Left ventricle myocardium inferior (tissue), 1 donor: Measurements from ENCODE around the gene TMED8. TPM values are rescaled to one million over a fixed set of nuclear protein-coding genes. Genes with fewer than 3 reads are reported as not detected.
"Not testable (repeated sequence)": the region's sequence is repeated elsewhere in the genome, so short reads cannot be mapped to it uniquely, and the experiment has no call there.

ENCODE experiments used
- DNase-seq: peaks from one replicate; pipeline ENCODE4 v3.0.0-alpha.2; 2020
- H3K27ac ChIP-seq: fragments of 200-600 bp; replicated peaks from 2 replicates; pipeline ENCODE4 v1.8.0; 2021
- H3K27me3 ChIP-seq: fragments of 200-600 bp; 2 replicates; pipeline ENCODE4 v1.8.0; 2021; ENCODE audit warnings: low read depth
- H3K36me3 ChIP-seq: fragments of 200-600 bp; 2 replicates; pipeline ENCODE4 v1.8.0; 2021
- H3K4me1 ChIP-seq: fragments of 200-600 bp; 2 replicates; pipeline ENCODE4 v1.8.0; 2021
- H3K4me3 ChIP-seq: fragments of 200-600 bp; 2 replicates; pipeline ENCODE4 v1.8.0; 2021; ENCODE audit warnings: mild to moderate bottlenecking, moderate library complexity
- H3K9me3 ChIP-seq: fragments of 200-600 bp; replicated peaks from 2 replicates; pipeline ENCODE4 v1.8.0; 2021
- intact Hi-C: fragments of 100-400 bp; cut with micrococcal nuclease; formaldehyde crosslinking; loops from one replicate; pipeline ENCODE4 v1.11.0; 2022
- total RNA-seq: library from RNA; stranded (reverse); fragmentation: NEBNext Ultra II Directional; extraction: Animal tissue kit (Norgen Biotek cat#: 25700); gene quantifications from one replicate; pipeline ENCODE4 v1.2.1, GENCODE V29; 2021
- TF ChIP-seq, protein P1 (sequence below): fragments of 200-600 bp; IDR thresholded peaks from 2 replicates; pipeline ENCODE4 v1.8.0; 2021; ENCODE audit warnings: antibody characterized with exemption, mild to moderate bottlenecking, borderline replicate concordance
- donor health status: DM: no; HTN: yes; CAD: no; lungs with severe emphysema.

The TMED8 gene
- total RNA-seq, 1 donor from 2014 or later = 5.4 TPM

- TF ChIP-seq, protein P1, sequence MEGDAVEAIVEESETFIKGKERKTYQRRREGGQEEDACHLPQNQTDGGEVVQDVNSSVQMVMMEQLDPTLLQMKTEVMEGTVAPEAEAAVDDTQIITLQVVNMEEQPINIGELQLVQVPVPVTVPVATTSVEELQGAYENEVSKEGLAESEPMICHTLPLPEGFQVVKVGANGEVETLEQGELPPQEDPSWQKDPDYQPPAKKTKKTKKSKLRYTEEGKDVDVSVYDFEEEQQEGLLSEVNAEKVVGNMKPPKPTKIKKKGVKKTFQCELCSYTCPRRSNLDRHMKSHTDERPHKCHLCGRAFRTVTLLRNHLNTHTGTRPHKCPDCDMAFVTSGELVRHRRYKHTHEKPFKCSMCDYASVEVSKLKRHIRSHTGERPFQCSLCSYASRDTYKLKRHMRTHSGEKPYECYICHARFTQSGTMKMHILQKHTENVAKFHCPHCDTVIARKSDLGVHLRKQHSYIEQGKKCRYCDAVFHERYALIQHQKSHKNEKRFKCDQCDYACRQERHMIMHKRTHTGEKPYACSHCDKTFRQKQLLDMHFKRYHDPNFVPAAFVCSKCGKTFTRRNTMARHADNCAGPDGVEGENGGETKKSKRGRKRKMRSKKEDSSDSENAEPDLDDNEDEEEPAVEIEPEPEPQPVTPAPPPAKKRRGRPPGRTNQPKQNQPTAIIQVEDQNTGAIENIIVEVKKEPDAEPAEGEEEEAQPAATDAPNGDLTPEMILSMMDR = no peak
- intact Hi-C loops = no loop called here
- H3K36me3 ChIP-seq = peaks cover 12% of the 10 kb centered on the region
- no peak overlapping the region for H3K27ac ChIP-seq
- H3K4me1 ChIP-seq = no peaks in the 10 kb centered on the region
- H3K27me3 ChIP-seq = no peaks in the 10 kb centered on the region
- peaks cover 34% of the 10 kb centered on the region for H3K9me3 ChIP-seq
- no peak overlapping the region for H3K4me3 ChIP-seq
- no peak for DNase-seq
Observed at GRCh38 chr14:77416836-77417235, 39.9 kb upstream of the TMED8 start.

- not testable (repeated sequence) for H3K27ac ChIP-seq
Observed at GRCh38 chr14:77416098-77416497, 39.2 kb upstream of the TMED8 start.

GRCh38 chr14:77415403-77416030 lies 38.6 kb upstream of the TMED8 start:
- peaks cover 26% of the 10 kb centered on the region for H3K9me3 ChIP-seq
- H3K36me3 ChIP-seq, H3K27ac ChIP-seq, intact Hi-C loops, H3K27me3 ChIP-seq, H3K4me3 ChIP-seq, DNase-seq, H3K4me1 ChIP-seq: not testable (repeated sequence)

More at GRCh38 chr14:77416098-77416497, 39.2 kb upstream of the TMED8 start:
- DNase-seq, H3K4me1 ChIP-seq, H3K4me3 ChIP-seq, H3K27me3 ChIP-seq, intact Hi-C loops, H3K36me3 ChIP-seq: not testable (repeated sequence)
- H3K9me3 ChIP-seq = peaks cover 32% of the 10 kb centered on the region

DNA sequence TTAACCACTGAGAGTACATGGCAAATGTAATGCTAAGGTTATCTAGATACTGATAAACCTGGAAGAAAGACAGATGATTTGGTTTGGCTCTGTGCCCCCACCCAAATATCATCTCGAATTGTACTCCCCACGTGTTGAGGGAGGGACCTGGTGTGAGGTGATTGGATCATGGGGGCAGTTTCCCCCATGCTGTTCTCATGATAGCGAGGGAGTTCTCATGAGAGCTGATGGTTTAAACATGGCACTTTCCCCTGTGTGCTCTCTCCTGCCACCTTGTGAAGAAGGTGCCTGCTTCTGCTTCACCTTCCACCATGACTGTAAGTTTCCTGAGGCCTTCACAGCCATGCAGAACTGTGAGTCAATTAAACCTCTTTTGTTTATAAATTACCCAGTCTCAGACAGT lies 32.2 kb upstream of the TMED8 start:
- DNase-seq = no peak
- H3K9me3 ChIP-seq = no peaks in the 10 kb centered on the region
- H3K27ac ChIP-seq = no peak overlapping the region
- H3K36me3 ChIP-seq = no peaks in the 10 kb centered on the region
- H3K4me1 ChIP-seq = no peaks in the 10 kb centered on the region
- no peaks in the 10 kb centered on the region for H3K27me3 ChIP-seq
- TF ChIP-seq, protein P1 = peak; percentile 20
- no peak overlapping the region for H3K4me3 ChIP-seq
- intact Hi-C loops = no loop called here

DNA sequence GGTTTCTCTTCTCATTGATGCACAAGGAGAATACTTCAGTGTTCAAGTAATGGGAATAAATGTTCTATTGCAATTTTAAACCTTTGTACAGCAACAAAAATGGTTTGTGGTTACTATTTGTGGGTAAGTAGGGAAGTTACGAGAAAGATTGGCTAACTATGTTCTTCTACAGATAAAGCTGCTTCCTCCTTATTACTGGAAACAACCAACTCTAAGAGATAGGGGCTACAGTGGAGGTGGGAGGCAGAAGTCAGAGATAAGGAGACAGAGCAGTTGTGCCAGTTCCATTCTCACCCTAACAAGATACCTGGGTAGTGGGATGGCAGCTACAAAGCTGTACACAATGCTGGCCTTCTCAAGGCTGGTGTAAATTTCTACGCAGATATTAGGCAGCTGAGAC lies 30.3 kb upstream of the TMED8 start:
- H3K36me3 ChIP-seq = no peaks in the 10 kb centered on the region
- H3K27me3 ChIP-seq = no peaks in the 10 kb centered on the region
- H3K9me3 ChIP-seq = no peaks in the 10 kb centered on the region
- H3K27ac ChIP-seq = no peak overlapping the region
- intact Hi-C loops = no loop called here
- DNase-seq = no peak
- no peaks in the 10 kb centered on the region for H3K4me1 ChIP-seq
- H3K4me3 ChIP-seq = no peak overlapping the region
- TF ChIP-seq, protein P1 = no peak

DNA sequence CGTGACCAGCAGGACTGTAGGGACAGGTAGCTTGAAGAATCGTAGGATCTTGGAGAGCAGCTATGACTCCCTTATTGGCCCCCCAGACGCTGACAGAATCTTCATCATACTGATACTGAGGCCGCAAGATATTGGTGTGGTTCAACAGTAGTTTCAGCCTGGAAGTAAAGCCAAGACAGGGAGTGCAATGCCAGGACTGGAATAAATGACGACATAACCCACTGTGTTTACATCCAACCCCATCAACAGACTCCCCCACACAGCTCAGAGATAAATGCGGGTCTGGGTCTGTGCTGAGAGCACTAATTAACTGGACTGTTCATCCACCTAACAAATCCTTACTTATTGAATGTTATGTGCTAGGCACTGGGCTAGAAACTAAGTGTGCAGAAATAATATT lies 29.8 kb upstream of the TMED8 start:
- H3K9me3 ChIP-seq = no peaks in the 10 kb centered on the region
- no peaks in the 10 kb centered on the region for H3K4me1 ChIP-seq
- intact Hi-C loops = no loop called here
- no peaks in the 10 kb centered on the region for H3K36me3 ChIP-seq
- DNase-seq = no peak
- TF ChIP-seq, protein P1 = no peak
- no peak overlapping the region for H3K27ac ChIP-seq
- no peak overlapping the region for H3K4me3 ChIP-seq
- no peaks in the 10 kb centered on the region for H3K27me3 ChIP-seq
